Astrocyte of the cerebellum (primary cell): ENCODE results near the gene HHAT.

Source experiments
- DNase-seq: peaks from one replicate; pipeline ENCODE4 v3.0.0-alpha.2; 2011; ENCODE audit warnings: low read depth
- H3K4me3 ChIP-seq: 2 replicates; pipeline ENCODE4 v1.5.1; 2011; ENCODE audit warnings: mild to moderate bottlenecking, low read depth, low read length, moderate library complexity
- in situ Hi-C: cut with HindIII; loops from 2 replicates; pipeline ENCODE4 v1.10.0; 2017; ENCODE audit warnings: low sequenced_read_pairs
- TF ChIP-seq, protein P1 (sequence below): IDR thresholded peaks from 2 replicates; pipeline ENCODE4 v1.5.1; 2012; ENCODE audit warnings: low read length, low read depth, moderate library complexity, mild to moderate bottlenecking; ENCODE audit errors: missing control alignments

Gene HHAT

DNA sequence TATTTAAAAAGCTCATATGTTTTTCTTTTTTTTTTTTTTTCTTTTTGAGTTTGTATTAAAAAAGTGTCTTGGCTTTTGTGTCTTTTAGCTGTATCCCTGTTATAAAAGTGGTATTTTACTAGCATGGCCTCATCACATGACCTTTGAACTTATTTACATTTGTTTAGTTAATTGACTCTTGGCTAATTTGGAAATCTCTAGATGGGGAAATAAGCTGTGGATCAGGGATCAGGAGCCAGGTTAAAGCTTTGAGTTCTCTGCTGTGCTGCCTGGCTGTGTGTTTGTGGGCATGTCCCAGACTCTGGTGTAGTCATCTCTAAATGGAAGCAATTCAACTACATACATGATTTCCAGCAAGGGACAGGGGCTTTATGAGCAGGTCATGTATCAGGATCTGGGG lies 56.5 kb downstream of the HHAT start:
- no peak for DNase-seq

DNA sequence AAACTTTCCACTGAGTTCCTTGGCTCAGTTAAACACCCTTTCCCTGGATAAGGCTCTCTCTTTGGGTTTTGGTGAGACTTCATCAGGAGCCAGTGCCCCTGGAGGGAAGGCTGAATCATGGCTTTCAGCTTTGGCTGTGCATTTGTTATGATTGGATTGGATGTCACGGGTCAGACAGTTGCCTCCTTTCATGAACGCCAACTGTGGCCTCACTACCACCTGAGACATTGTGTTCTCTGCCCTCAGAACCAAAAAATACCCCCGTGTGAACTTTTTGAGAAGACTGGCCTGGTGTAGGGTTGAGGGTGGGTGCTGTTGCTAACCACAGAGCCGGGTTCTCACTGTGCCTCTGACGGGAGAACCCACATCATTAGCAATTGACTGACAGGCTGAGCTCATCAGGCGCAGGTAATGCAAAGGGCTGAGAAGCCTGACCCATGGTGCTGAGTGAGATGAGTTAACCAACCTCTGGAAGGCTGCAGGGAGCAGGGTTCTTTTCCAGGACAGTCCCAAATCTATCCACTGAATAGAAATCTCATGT lies 65.6 kb downstream of the HHAT start:
- in situ Hi-C loops: no loop called here
- TF ChIP-seq, protein P1, sequence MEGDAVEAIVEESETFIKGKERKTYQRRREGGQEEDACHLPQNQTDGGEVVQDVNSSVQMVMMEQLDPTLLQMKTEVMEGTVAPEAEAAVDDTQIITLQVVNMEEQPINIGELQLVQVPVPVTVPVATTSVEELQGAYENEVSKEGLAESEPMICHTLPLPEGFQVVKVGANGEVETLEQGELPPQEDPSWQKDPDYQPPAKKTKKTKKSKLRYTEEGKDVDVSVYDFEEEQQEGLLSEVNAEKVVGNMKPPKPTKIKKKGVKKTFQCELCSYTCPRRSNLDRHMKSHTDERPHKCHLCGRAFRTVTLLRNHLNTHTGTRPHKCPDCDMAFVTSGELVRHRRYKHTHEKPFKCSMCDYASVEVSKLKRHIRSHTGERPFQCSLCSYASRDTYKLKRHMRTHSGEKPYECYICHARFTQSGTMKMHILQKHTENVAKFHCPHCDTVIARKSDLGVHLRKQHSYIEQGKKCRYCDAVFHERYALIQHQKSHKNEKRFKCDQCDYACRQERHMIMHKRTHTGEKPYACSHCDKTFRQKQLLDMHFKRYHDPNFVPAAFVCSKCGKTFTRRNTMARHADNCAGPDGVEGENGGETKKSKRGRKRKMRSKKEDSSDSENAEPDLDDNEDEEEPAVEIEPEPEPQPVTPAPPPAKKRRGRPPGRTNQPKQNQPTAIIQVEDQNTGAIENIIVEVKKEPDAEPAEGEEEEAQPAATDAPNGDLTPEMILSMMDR: no peak
- no peak overlapping the region for H3K4me3 ChIP-seq
- peak; percentile 72 for DNase-seq

More for the DNA sequence above, 56.5 kb downstream of the HHAT start:
- TF ChIP-seq, protein P1: no peak
- no peak overlapping the region for H3K4me3 ChIP-seq
- in situ Hi-C loops: no loop called here

GRCh38 chr1:210396541-210396940 lies 67.8 kb downstream of the HHAT start:
- no peak overlapping the region for H3K4me3 ChIP-seq
- in situ Hi-C loops: no loop called here
- TF ChIP-seq, protein P1: no peak
- DNase-seq: no peak

DNA sequence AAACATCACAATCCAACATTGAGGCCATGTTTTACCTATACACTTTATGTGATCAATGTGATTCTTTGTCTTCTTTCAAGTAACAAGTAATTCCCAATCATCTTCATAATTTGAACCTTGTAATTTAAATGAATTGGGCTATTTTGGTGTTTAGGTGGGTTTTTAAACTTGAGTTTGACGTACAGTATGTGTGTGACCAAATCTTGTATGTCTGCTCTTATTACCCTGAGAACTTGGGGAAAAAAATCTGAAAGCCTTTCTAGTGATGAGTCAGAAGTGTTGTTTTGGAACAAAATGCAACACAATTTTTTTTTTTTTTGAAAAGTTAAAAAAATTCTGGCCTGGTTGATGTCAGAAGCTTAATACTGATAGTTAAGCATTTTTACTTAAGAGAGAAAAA lies 68.5 kb downstream of the HHAT start:
- no peak overlapping the region for H3K4me3 ChIP-seq
- TF ChIP-seq, protein P1: no peak
- peak; percentile 16 for DNase-seq
- in situ Hi-C loops: no loop called here

GRCh38 chr1:210397681-210398080 lies 69.0 kb downstream of the HHAT start:
- TF ChIP-seq, protein P1: no peak
- in situ Hi-C loops: no loop called here

DNA sequence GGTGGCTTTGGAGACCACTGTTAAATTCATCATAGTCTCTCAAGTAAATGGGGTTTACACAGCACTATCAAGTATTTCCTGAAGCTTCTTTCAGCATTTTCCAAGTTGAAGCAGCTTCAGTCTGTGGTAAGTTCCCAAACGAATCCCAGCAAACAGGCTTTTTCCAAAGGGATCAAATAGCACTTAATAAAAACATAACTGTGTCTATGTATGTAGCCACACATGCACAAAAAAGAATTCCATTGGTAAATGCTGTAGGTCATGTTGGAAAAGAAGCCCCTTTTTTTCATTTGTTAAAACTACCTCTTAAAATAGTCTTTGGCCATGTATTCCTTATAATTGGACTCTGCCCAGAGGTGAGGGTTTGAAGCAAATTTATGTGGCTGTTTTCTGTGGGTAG lies 69.8 kb downstream of the HHAT start:
- DNase-seq: no peak
- in situ Hi-C loops: no loop called here
- TF ChIP-seq, protein P1: no peak
- no peak overlapping the region for H3K4me3 ChIP-seq

More at GRCh38 chr1:210397681-210398080, 69.0 kb downstream of the HHAT start:
- no peak overlapping the region for H3K4me3 ChIP-seq
- no peak for DNase-seq
